B cell (primary cell): ENCODE data around the gene CXorf49. TPM values are rescaled to one million over a fixed set of nuclear protein-coding genes. Genes with fewer than 3 reads are reported as not detected.

Experiments
- ATAC-seq: fragments of 200-7000 bp; cut with Tn5 transposase; one replicate; pipeline ENCODE4 v1.10.0; 2021; ENCODE audit warnings: low read depth, mild to moderate bottlenecking, moderate number of reproducible peaks, moderate library complexity
- CTCF ChIA-PET: fragments of 350-600 bp; sonication (Branson Sonifier 250); formaldehyde crosslinking; loops from one replicate; lab custom pipeline; 2021; ENCODE audit warnings: antibody characterized with exemption, inconsistent platforms; lab: Charles Lee
- POLR2A ChIA-PET: fragments of 350-600 bp; sonication (Branson Sonifier 250); formaldehyde crosslinking; loops from one replicate; lab custom pipeline; 2021; ENCODE audit warnings: antibody characterized with exemption; lab: Charles Lee
- DNase-seq: peaks from one replicate; pipeline ENCODE4 v3.0.0; 2013
- H2AFZ ChIP-seq: 2 replicates; pipeline ENCODE4 v1.6.1; 2012; ENCODE audit warnings: mild to moderate bottlenecking, low read depth, low read length; ENCODE audit not compliant: insufficient read depth, poor library complexity, severe bottlenecking
- H3K27ac ChIP-seq, 2 donors: 1 replicate in 1 of 2; 2 replicates in 1 of 2; pipeline ENCODE4 v1.5.1; 2012 to 2013; ENCODE audit warnings: low read length in 2 of 2, mild to moderate bottlenecking in 2 of 2, moderate library complexity in 1 of 2
- H3K27me3 ChIP-seq, 4 experiments: fragments of 200-600 bp in 1 of 4; sonication (generic) in 1 of 4; replicated peaks in 1 of 4; 1 replicate in 2 of 4; 2 replicates in 2 of 4; pipeline versions ENCODE4 v1.6.1 to v1.7.0; 2013 to 2016; ENCODE audit warnings: low read length in 3 of 4, mild to moderate bottlenecking in 2 of 4, mixed read lengths in 1 of 4, moderate library complexity in 1 of 4; ENCODE audit not compliant: insufficient read depth in 4 of 4, control insufficient read depth in 3 of 4; ENCODE audit errors: control extremely low read depth in 1 of 4
- H3K36me3 ChIP-seq, 2 experiments: replicated peaks in 1 of 2; 1 replicate in 1 of 2; 2 replicates in 1 of 2; pipeline versions ENCODE4 v1.6.1 to v1.7.1; 2013; ENCODE audit warnings: low read length in 1 of 2; ENCODE audit not compliant: insufficient read depth in 2 of 2, control insufficient read depth in 1 of 2; ENCODE audit errors: control extremely low read depth in 1 of 2, extremely low read depth in 1 of 2
- H3K4me1 ChIP-seq, 2 donors: fragments of 200-600 bp in 1 of 2; sonication (generic) in 1 of 2; 1 replicate in 1 of 2; 2 replicates in 1 of 2; pipeline versions ENCODE4 v1.5.1 to v1.6.1; 2013 to 2017; ENCODE audit warnings: low read length in 2 of 2; ENCODE audit not compliant: control insufficient read depth in 2 of 2, insufficient read depth in 2 of 2
- H3K4me2 ChIP-seq: replicated peaks from 2 replicates; pipeline ENCODE3; 2012; ENCODE audit warnings: mild to moderate bottlenecking, low read depth, low read length; ENCODE audit not compliant: poor library complexity, severe bottlenecking
- H3K4me3 ChIP-seq, 5 experiments: fragments of 200-600 bp in 1 of 5; sonication (generic) in 1 of 5; 1 replicate in 3 of 5; 2 replicates in 2 of 5; pipeline versions ENCODE4 v1.5.1 to v1.7.0; 2011 to 2016; ENCODE audit warnings: low read length in 4 of 5, mild to moderate bottlenecking in 4 of 5, low read depth in 2 of 5, control low read depth in 1 of 5, moderate library complexity in 1 of 5; ENCODE audit not compliant: insufficient read depth in 1 of 5; ENCODE audit errors: control extremely low read depth in 1 of 5, extremely low read depth in 1 of 5
- H3K79me2 ChIP-seq: fragments of 200-600 bp; sonication (generic); one replicate; pipeline ENCODE4 v1.6.0; 2016; ENCODE audit warnings: low read length; ENCODE audit not compliant: control insufficient read depth, insufficient read depth
- H3K9ac ChIP-seq: fragments of 200-600 bp; sonication (generic); 2 replicates; pipeline ENCODE4 v1.6.1; 2017; ENCODE audit warnings: mild to moderate bottlenecking, low read length, moderate library complexity
- H3K9me3 ChIP-seq, 3 donors: one replicate each; pipeline versions ENCODE4 v1.6.1 to v1.7.1; 2013; ENCODE audit warnings: low read length in 2 of 3; ENCODE audit not compliant: control insufficient read depth in 2 of 3, insufficient read depth in 1 of 3; ENCODE audit errors: control extremely low read depth in 1 of 3
- H4K20me1 ChIP-seq: 2 replicates; pipeline ENCODE4 v1.6.0; 2012; ENCODE audit warnings: mild to moderate bottlenecking, low read length; ENCODE audit not compliant: insufficient read depth, control insufficient read depth, poor library complexity, severe bottlenecking
- H3K27ac Mint-ChIP-seq: one replicate; pipeline ENCODE4 v1.8.0; 2021; ENCODE audit warnings: mixed read lengths
- H3K27me3 Mint-ChIP-seq: one replicate; pipeline ENCODE4 v1.8.0; 2021; ENCODE audit warnings: mixed read lengths
- H3K4me1 Mint-ChIP-seq: one replicate; pipeline ENCODE4 v1.8.0; 2021; ENCODE audit warnings: mixed read lengths
- H3K4me3 Mint-ChIP-seq: one replicate; pipeline ENCODE4 v1.8.0; 2021; ENCODE audit warnings: mixed read lengths
- H3K9me3 Mint-ChIP-seq: one replicate; pipeline ENCODE4 v1.8.0; 2022; ENCODE audit warnings: mixed read lengths; ENCODE audit not compliant: insufficient read depth
- EZH2 ChIP-seq: IDR thresholded peaks from 2 replicates; pipeline ENCODE4 v1.6.1; 2012; ENCODE audit warnings: borderline replicate concordance, low read depth, mild to moderate bottlenecking, moderate library complexity, low read length; ENCODE audit not compliant: insufficient read depth, poor library complexity, severe bottlenecking
- WGBS: methylation state at CpG from one replicate; pipeline ENCODE4 v1.1.5; 2013; ENCODE audit warnings: missing lambda C conversion rate; ENCODE audit not compliant: insufficient coverage; 5-methylcytosine and 5-hydroxymethylcytosine counted together
- intact Hi-C: fragments of 100-400 bp; cut with micrococcal nuclease; formaldehyde crosslinking; loops from one replicate; pipeline ENCODE4 v1.10.0; 2022
- polyA plus RNA-seq: library from polyadenylated mRNA; depleted of rRNA; stranded (reverse); fragments of >200 nt; gene quantifications from 2 replicates; pipeline ENCODE4 v1.2.3, GENCODE V29; 2012
- total RNA-seq, 2 donors: library from RNA; stranded (reverse); fragments of 120-200 nt in 1 of 2; gene quantifications; 1 replicate in 1 of 2; 2 replicates in 1 of 2; pipeline versions ENCODE4 v1.2.3 to v1.2.4, GENCODE V29; 2013 to 2022
- TF ChIP-seq, protein P1 (sequence below): fragments of 200-600 bp; IDR thresholded peaks from one replicate; pipeline ENCODE4 v1.8.0; 2022; ENCODE audit warnings: antibody characterized with exemption, mild to moderate bottlenecking

The CXorf49 gene
- total and polyA plus RNA-seq, 2 donors (not counting 1 experiment from before 2014, with no cell fraction given) = not detected

DNA sequence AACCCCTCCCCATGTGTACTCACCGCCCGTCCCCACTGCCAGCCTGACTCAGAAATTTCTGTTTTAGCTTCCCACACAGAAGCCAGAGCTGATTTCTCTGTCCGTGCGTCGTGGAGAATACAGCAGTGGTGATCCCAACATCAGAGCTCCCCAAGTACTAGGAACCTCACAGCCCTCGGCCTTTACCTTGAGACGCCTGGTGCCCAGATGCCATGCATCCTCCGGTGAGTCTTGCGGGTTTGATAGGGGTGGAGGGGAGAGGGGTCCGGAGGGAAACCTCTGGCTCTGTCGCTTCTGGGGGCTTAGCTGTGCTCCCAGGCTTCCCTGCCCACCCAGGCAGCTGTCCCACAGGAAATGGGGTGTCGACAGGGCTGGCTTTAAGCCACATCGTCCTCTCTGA is 48.6 kb downstream of the CXorf49 start:
- H3K4me1 Mint-ChIP-seq = no peaks in the 10 kb centered on the region
- Histone ChIP-seq H3K4me3 (no peak overlapping the region), H3K27ac (no peak overlapping the region), H3K79me2 (no peaks in the 10 kb centered on the region), H3K27me3 (no peaks in the 10 kb centered on the region), H3K4me1 (no peaks in the 10 kb centered on the region), H3K36me3 (no peaks in the 10 kb centered on the region), H3K4me2 (no peak overlapping the region), H3K9ac (no peak overlapping the region), H2AFZ (no peak overlapping the region), H3K9me3 (no peaks in the 10 kb centered on the region), H4K20me1 (no peaks in the 10 kb centered on the region)
- intact Hi-C loops = no loop called here
- TF ChIP-seq, protein P1, sequence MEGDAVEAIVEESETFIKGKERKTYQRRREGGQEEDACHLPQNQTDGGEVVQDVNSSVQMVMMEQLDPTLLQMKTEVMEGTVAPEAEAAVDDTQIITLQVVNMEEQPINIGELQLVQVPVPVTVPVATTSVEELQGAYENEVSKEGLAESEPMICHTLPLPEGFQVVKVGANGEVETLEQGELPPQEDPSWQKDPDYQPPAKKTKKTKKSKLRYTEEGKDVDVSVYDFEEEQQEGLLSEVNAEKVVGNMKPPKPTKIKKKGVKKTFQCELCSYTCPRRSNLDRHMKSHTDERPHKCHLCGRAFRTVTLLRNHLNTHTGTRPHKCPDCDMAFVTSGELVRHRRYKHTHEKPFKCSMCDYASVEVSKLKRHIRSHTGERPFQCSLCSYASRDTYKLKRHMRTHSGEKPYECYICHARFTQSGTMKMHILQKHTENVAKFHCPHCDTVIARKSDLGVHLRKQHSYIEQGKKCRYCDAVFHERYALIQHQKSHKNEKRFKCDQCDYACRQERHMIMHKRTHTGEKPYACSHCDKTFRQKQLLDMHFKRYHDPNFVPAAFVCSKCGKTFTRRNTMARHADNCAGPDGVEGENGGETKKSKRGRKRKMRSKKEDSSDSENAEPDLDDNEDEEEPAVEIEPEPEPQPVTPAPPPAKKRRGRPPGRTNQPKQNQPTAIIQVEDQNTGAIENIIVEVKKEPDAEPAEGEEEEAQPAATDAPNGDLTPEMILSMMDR = no peak
- TF ChIP-seq EZH2 = no peak
- H3K27me3 Mint-ChIP-seq = peaks cover 18% of the 10 kb centered on the region
- DNase-seq (no peak), ATAC-seq (no peak)
- H3K27ac Mint-ChIP-seq = no peak overlapping the region
- WGBS = 56% methylated on average over 5 of the region's 13 CpGs
- H3K4me3 Mint-ChIP-seq = no peak overlapping the region
- ChIA-PET CTCF (no interaction called here), POLR2A (no interaction called here)
- no peaks in the 10 kb centered on the region for H3K9me3 Mint-ChIP-seq

DNA sequence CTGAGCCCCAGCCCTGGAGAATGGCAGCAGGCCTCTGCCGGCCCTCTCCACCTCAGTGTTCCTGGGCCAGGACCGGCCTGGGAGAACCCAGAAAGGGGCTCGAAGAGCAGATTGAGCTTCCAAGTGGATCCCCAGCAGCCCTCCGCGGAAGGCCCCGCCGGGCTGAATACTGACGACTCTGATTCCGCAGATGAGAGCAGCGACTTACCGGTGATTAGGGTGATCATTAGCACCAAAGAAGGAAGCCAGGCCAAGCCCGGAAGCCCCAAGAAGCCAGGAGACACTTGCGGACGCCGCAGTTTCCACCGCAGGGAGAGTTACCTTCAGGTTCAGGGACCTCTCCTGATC is 49.9 kb downstream of the CXorf49 start:
- H3K36me3 ChIP-seq = no peaks in the 10 kb centered on the region
- no peaks in the 10 kb centered on the region for H3K9me3 ChIP-seq
- 96% methylated on average over 12 of the region's 16 CpGs for WGBS
- no peak overlapping the region for H2AFZ ChIP-seq
- no peak overlapping the region for H3K4me3 ChIP-seq
- no peak for DNase-seq
- H3K9me3 Mint-ChIP-seq = no peaks in the 10 kb centered on the region
- no peaks in the 10 kb centered on the region for H3K79me2 ChIP-seq
- no peak overlapping the region for H3K9ac ChIP-seq
- H3K4me2 ChIP-seq = no peak overlapping the region
- ATAC-seq = no peak
- H3K4me3 Mint-ChIP-seq = no peak overlapping the region
- H3K27me3 ChIP-seq = no peaks in the 10 kb centered on the region
- H3K27ac ChIP-seq = no peak overlapping the region
- no peak overlapping the region for H3K27ac Mint-ChIP-seq
- H3K27me3 Mint-ChIP-seq = peaks cover 15% of the 10 kb centered on the region
- peaks cover 2% of the 10 kb centered on the region for H3K4me1 Mint-ChIP-seq
- intact Hi-C loops = no loop called here
- H3K4me1 ChIP-seq = peaks cover 0 to 3% of the 10 kb centered on the region in 2 donors
- ChIA-PET CTCF (no interaction called here), POLR2A (no interaction called here)
- H4K20me1 ChIP-seq = no peaks in the 10 kb centered on the region
- TF ChIP-seq, protein P1 = no peak
- no peak for TF ChIP-seq EZH2
